Stimulated activated CD8-positive, alpha-beta memory T cell treated with anti-CD3 and anti-CD28 coated beads, Interleukin-7, amount 100 ng/mL, for 4 hours (primary cell): ENCODE data around the gene MORC1.
"Not testable (repeated sequence)": the region's sequence is repeated elsewhere in the genome, so short reads cannot be mapped to it uniquely, and the experiment has no call there.

Experiments
- DNase-seq, 2 donors: peaks; one replicate each; pipeline ENCODE4 v3.0.0-alpha.2; 2020; ENCODE audit warnings: low read depth in 2 of 2

Gene MORC1

GRCh38 chr3:109112946-109113760, 4.8 kb downstream of the MORC1 start:
- no peak for DNase-seq

- no peak for DNase-seq
Observed at GRCh38 chr3:109109574-109109973, 8.4 kb downstream of the MORC1 start.

- DNase-seq, result no peak
Observed at GRCh38 chr3:109098079-109098644, 19.8 kb downstream of the MORC1 start.

GRCh38 chr3:109095166-109095565, 22.8 kb downstream of the MORC1 start:
- DNase-seq, result no peak

GRCh38 chr3:109093561-109093960, 24.4 kb downstream of the MORC1 start:
- DNase-seq, result no peak

- no peak for DNase-seq
Observed at GRCh38 chr3:109091846-109092245, 26.1 kb downstream of the MORC1 start.

- no peak for DNase-seq
Observed at GRCh38 chr3:109089265-109089664, 28.7 kb downstream of the MORC1 start.

- no peak for DNase-seq
Observed at GRCh38 chr3:109081746-109082510, 36.0 kb downstream of the MORC1 start.

- not testable (repeated sequence) for DNase-seq
Observed at GRCh38 chr3:109080090-109080489, 37.8 kb downstream of the MORC1 start.

GRCh38 chr3:109073116-109073515, 44.8 kb downstream of the MORC1 start:
- DNase-seq, result no peak

- no peak for DNase-seq
Observed at GRCh38 chr3:109072194-109072593, 45.7 kb downstream of the MORC1 start.

- no peak for DNase-seq
Observed at GRCh38 chr3:109071350-109072142, 46.4 kb downstream of the MORC1 start.

- DNase-seq, result no peak
Observed at GRCh38 chr3:109070211-109070610, 47.7 kb downstream of the MORC1 start.

- DNase-seq, result no peak
Observed at GRCh38 chr3:109066864-109067263, 51.1 kb downstream of the MORC1 start.

GRCh38 chr3:109059264-109059663, 58.7 kb downstream of the MORC1 start:
- DNase-seq, result no peak

- no peak for DNase-seq
Observed at GRCh38 chr3:109057616-109058015, 60.3 kb downstream of the MORC1 start.

GRCh38 chr3:109057056-109057455, 60.9 kb downstream of the MORC1 start:
- no peak for DNase-seq

- DNase-seq, result no peak
Observed at GRCh38 chr3:109050591-109051167, 67.3 kb downstream of the MORC1 start.

GRCh38 chr3:109047366-109047765, 70.6 kb downstream of the MORC1 start:
- no peak for DNase-seq

GRCh38 chr3:109045271-109046040, 72.5 kb downstream of the MORC1 start:
- DNase-seq, result no peak

- no peak for DNase-seq
Observed at GRCh38 chr3:109035082-109035481, 82.9 kb downstream of the MORC1 start.
